ENCODE data around the gene CRYGN.

The CRYGN gene

DNA sequence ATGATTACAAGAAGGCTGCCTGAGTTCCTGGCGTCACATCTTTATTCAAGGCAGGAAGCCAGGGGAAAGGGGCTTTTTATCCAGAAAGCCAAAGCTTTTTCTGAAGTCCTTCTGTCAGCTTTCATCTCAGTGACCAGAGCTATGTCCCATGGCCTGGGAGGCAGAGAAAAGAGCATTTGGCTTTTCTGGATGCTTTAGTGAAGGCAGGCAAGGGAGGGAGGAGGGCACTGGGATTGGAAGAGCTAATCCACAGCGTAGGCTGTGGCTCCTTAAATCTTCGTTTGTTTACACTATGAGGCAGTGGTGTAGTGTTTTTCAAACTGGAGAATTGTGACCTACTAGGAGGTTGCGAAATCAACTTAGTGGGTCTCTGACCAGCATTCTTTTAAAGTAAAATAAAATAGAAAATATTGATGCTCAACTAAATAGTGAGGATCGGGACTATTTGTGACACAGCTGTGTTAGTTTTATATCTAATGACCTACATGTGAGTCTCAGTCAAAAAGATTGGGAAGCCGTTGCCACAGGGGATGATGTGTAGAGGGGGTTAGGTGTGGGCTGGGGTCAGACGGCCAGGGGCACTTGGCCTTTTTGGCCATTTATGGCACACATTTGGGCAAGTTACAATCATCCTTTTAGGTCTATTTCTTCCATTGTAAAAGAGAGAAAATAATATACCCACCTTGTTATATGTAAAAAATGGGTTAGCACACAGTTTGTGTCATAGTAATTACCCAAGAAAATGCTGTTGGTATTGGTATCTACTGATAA lies 14.1 kb downstream of the CRYGN start:
- DNase-seq: no peak

DNA sequence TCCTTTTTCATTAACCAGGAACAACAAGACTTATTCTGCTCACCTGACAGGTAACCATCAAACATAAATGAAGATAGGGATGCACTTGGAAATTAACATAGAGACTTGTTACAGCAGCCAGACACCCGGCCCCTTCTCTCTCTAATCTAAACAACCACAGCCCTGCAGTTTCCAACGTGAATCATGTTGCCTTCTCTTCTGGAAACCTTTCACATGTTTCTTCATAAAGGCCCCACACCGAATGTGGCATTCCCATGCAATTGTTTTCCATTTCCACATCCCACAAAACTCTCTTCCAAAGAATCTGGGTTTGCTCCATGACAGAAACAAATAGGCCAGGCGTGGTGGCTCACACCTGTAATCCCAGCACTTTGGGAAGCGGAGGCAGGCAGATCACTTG lies 15.1 kb downstream of the CRYGN start:
- no peak for DNase-seq

DNA sequence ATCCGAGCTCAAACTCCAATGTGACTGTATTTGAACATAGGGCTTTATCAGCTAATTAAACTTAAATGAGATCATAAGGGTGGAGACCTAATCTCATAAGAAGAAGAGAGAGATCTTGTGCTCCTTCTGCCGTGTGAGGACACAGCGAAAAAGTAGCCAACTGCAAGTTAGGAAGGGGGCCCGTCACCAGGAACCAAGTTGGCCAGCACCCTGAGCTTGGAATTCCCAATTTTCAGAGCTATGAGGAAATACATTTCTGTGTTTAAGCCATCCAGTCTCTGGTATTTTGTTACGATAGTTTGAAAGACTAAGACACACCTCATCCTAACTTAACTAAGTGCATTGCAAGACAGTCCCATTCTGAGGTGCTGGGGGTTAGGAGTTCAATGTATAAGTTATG lies 16.0 kb downstream of the CRYGN start:
- DNase-seq: no peak

DNA sequence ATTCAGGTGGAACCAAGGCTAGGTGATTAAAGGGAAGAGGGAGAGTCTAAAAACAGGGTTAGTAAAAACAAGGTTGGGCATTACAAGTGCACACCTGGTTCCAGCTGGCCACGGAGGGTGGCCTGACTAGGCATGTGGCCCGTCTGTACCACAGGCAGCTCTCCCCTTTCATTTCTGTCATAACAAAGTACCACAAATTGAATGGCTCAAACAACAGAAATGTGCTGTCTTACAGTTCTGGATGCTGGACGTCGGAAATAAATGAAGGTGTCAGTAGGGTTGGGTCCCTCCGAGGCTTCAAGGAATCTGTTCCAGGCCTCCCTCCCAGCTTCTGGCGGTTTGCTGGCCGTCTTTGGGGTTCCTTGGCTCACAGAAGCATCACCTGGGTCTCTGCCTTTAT lies 16.7 kb downstream of the CRYGN start:
- DNase-seq: no peak

DNA sequence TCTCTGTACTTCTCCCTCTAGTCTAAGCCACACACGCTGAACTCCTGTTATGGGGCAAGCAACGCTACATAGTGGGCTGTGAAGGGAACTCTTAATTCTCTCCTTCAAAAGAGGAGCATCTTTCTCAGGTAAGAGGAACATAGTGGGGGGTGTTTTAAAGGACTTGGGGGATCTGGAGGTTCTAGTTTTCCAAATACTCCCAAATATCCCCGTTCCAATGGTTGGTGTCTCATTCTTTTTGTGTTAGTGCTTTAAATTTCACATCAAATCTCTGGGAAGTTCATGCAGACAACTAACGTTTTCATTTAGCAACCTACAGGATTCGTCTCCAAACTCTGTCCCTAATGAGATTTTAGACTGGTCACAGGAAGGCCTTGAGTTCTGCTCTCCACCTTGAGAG lies 17.7 kb downstream of the CRYGN start:
- DNase-seq: no peak

DNA sequence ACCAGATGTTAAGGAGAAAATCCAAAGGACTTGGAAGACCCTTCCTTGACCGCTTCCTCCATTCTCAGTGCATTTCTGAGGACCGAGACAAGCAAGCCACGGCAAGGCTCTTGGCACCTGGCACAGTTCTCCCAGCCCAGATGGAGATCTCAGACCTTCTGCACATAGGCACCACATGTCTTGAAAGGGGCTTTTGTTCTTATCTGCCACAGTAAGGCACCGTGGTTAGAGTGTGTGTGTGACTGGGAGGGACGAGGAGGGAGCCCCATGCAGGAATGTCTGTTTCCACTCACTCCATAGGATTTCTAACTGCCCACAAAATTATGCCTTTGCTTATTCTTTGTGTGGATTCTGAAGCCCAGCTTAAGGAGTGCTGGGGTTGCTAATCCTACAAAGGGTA lies 19.8 kb downstream of the CRYGN start:
- DNase-seq: no peak

DNA sequence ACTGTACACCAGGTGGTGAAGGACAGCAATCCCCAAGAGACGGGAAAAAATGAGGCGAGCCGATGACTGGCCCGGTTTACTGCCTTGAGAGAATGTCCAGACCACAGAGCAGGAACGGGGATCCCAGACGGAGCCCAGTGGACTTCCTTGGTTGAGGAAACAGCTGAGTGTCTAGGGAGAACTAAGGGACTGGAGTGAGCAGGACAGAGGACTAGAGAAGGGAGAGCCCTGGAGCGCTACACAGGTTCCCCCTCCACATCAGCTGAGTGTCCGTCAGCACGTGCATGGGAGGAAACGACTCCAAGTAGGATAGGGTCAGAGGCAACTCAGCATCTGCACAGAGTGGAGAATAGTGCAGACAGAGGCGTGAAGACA lies 23.0 kb downstream of the CRYGN start:
- no peak for DNase-seq

DNA sequence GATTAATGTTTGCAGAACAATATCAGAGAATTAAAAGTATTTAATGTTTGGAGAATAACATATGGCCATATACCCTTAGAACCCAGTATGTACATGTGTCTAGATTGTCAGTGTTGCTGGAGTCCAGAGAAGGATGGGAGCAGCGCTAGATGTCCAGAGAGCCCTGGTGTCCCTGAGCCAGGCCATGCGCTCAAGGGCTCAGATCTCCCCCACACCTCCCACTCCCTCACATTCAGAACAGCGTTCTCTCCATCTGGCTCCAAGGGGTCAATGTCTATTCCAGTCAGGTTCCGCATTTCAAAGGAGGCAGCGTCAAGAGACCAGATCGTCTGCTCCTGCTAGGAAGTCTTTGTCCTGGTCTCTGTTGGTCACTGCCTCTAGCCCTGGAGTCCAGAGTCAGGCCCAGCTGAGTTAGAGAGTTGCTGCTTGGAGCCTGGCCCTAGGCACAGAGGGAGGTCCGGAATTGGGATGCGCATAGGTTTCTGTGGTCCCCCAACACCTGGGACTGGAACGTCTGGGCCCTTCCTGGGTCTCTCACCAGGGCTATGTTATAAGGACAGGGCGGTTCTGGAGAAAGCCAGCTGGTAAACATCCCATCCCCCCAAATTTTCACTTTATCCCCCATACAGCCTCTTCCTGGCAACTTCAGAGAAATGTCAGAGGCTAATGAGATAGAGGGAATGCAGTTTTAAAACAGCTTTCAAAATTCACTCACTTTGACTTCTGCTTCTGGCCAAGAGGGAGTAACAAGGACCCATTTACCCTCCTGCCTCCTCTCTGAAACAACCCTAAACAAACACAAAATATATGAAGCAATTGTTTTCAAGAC lies 23.6 kb downstream of the CRYGN start:
- DNase-seq: no peak

DNA sequence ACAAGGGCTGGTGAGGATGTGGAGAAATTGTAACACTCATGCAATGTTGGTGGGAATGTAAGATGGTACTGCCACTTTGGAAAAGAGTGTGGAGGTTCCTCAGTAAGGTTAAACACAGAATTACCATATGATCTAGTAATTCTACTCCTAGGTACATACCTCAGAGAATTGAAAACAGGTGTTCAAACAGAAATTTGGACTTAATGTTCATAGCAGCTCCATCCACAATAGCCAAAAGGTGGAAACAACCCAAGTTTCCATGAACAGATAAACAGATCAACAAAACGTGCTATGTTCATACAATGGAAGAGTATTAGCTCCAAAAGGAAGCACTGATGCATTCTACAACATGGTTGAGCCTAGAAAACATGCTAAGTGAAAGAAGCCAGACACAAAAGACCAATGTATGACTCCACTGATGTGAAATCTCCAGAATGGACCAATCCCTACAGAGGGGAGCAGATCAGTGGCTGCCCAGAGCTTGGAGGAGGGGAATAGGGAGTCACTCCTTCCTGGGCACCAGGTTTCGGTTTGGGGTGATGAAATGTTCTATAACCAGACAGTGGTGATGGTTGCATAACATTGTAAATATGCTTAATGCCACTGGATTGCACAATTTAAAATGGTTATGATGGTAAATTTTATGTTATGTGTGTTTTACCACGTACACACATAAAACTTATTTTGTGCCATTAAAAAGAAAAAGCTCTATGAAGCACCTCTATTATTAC lies 24.4 kb downstream of the CRYGN start:
- DNase-seq: no peak

DNA sequence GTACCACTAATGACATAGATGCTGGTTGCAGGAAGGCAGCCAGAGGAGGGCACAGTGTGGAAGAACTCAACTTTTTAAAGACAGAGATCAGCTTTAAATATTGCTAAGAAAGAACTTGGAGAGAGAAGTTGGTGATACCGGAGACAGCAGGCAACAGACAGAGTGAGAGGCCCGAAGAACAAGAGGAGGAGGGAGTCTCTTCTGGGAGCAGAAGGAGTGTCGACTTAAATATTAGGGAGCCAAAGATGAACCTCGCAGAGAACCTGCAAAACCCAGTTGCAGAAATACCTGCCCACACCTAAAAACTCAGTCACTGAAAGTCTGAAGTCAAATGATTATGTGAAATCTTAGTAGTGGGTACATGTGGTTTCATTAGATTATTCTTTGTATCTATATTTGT lies 26.7 kb downstream of the CRYGN start:
- DNase-seq: no peak

DNA sequence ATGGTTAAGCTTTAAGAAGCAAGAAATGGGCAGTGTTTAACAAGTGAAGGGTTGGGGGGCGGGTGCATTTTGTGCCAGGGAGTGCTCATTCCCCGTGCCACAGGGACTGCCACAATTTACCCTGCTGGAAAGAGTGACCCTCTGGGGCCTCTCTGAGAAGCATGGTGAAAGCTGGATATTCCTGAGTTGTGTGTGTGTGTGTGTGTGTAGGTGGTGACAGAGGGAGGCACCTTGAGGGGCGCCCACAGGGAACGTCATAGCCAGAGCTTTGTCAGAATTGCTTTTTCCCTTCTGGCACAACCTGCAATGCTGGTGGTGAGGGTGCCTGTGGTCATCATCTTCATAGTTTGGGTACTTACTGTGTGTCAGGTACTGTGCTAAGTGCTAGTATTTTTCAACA lies 27.6 kb downstream of the CRYGN start:
- DNase-seq: no peak

DNA sequence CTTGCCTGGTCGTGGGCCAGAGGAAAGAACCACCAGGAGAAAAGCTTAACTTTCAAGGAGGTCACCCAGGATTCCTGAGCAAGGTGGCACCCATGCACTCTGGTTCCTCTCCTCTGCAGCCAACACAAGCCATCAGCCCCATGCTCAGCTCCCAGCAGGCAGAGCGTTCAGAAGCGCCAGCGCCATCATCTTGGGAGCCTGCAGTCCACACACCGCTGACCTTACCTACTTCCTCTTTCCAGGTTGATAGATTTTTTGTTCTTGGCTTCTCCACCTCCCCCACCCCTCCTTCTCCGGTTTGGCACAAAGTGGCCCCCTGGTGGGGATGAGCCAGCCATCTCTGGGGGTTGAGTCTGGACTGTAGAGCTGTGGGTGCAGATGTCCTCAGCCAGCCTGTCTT lies 28.4 kb downstream of the CRYGN start:
- no peak for DNase-seq

DNA sequence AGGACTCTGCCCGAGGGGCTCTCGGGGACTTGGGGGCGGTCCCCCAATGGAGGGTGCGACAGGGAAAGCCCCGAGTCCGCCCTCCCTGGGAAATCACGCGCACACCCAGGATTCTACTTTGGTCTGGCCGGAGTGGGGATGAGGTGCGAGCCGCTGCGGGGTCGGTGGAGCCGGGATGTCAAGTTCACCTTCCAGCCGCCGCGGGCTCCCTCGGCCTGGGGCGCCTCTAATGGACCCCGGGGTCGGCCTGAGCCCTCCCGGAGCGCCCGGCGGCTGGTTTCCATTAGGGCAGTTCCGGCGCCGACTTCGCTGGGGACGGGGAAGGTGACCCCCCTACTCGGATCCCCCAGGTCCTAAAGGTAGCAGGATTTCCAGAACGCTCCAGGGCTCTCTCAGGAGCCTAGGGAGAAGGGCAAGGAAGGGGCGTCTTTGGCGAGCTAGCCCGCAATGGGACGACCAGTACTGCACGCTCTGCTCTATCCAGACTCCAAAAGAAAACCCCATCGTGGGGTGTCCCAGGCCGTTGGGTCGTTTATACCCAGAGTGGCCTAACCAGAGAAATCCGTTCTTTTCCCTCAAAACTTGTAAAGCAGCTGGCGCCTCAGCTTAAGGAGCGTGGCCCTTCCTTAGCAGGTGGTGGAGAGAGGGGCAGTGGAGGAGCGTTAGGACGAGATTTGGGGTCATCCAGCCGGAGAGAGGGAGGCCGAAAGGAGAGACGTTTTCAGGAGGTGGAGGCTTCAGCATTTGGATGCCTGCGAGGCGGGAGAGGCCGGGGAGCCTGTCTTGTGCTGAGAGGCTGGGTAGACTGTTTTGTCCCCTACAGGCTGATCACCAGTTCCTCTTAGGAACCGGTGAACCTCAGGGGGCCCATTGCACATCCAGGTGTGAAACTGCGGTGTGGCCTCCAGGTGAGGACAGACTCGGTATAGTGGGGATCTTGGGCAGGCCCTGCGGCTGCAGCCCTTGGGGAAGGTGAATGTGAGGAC lies 29.2 kb downstream of the CRYGN start:
- no peak for DNase-seq

DNA sequence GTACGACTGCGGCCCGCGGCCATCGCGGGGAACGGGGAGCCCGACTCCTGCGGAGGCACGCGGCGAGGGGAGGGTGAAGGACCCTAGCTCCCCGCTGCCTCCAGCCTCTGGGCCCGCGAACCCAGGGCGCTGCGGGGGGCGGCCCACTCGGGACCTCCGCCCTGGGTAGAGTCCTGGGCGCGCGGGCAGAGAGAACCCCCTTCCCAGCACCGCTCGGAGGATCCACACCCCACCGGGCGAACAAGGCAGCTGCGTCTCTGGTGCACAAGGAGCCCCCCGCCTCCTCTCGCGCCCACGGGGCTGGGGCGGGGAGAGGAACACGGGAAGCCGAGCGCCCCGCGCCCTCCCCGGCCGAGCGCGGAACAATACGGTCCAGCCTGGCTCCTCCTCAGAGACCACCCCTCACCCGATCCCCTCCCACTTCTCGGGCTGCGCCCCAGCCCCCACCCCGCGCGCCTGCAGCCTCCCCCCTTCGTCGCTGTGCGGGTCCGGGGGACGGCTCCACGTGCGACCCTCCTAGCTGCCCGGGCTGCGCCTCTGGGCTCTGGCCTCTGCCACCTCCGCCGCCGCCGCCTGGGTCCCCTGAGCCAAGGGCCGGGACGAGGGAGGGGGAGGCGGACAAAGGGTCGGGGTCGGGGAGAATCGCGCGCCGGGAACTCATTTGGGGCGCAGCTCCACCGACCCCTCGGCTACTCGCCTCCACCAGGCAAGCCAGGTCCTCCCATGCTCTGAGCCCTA lies 30.1 kb downstream of the CRYGN start, which contains the start of gene WDR86:
TSS of gene WDR86 (minus strand) at position 372 of the 738 bp plus-strand sequence. CDS start 449 bp downstream, outside the sequence.
- DNase-seq: no peak

DNA sequence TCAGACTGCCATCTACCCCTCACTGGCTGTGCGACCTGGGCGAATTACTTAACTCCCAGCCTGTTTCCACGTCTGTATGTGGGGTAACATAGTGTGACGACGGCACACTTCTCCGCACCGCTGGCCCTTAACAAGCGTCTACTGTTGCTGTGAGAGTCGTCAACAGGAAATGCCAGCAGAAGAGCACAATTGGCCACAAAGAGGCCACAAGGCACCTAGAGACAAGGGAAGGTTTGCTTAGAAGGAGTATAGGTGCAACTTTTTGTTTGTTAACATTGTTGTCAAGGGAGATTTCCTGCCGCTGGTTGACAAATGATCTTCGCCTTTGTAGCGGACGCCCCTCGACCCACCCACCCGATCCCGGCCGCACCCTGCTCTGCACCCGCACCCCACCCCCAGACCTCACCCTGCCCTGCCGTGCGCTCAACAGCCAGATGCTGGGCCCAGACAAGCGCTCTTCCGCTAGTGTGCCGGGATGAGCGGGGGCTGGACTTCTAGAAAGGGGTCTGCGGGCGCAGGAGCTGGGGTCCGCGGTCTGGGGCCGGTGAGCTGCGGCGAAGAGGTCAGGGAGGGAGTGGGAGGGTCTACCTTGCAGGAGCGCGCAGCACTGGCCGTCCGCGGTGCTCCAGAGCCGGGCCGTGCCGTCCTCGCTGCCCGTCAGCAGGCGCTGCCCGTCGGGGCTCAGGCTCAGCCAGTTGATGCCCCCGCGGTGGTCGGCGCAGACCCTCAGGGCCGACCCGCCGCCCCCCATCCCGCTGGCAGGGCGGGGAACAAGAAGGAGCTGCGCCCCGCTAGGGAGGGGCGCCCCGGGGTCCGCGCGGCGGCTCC lies 30.9 kb downstream of the CRYGN start:
- DNase-seq: no peak

DNA sequence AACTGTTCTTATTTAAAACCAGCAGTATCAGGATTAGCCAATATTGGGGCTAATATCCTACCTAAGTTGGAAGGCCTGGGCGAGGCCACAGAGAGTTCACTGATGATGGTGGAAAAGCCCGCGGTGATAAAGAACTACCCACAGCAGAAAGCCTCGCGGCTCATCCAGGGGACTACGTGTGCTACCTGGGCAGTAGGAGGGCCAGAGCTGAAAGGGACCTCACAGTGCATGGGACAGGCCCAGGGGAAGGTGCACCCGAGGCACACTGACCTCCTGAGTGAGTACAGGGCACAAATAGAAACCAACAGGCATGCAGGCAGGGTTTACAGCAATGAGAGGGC lies 31.5 kb downstream of the CRYGN start:
- no peak for DNase-seq

DNA sequence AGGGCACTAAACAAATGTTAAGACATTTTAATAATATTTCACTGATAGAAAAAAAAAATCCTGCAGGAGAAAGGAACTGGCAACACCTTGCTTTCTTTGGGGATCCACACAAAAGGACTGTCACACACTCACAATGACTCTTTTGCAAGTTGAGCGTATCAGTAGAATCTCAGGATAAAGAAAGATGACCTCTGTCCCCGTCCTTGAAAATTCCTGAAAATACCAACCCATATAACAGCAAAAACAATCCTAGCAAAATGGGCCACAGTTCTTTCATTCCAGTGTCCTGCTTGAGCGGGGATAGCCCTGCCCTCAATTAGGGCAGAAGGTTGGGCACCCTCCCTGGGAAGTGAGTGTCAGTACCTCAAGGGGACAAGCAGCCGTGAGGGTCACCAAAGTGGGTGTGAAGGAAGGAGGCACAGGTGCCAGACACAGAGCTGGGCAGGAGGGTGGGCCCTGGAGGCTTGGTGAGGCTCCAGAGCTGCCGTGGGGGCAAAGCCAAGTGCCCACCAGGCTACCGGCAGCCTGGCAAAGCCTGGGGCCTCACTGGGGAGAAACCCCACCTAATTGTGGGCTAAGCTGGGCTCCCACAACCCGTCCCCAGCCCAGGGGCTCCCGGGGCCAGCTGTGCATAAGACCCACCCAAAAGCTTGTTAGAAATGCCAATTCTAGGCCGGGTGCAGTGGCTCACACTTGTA lies 32.9 kb downstream of the CRYGN start:
- no peak for DNase-seq

DNA sequence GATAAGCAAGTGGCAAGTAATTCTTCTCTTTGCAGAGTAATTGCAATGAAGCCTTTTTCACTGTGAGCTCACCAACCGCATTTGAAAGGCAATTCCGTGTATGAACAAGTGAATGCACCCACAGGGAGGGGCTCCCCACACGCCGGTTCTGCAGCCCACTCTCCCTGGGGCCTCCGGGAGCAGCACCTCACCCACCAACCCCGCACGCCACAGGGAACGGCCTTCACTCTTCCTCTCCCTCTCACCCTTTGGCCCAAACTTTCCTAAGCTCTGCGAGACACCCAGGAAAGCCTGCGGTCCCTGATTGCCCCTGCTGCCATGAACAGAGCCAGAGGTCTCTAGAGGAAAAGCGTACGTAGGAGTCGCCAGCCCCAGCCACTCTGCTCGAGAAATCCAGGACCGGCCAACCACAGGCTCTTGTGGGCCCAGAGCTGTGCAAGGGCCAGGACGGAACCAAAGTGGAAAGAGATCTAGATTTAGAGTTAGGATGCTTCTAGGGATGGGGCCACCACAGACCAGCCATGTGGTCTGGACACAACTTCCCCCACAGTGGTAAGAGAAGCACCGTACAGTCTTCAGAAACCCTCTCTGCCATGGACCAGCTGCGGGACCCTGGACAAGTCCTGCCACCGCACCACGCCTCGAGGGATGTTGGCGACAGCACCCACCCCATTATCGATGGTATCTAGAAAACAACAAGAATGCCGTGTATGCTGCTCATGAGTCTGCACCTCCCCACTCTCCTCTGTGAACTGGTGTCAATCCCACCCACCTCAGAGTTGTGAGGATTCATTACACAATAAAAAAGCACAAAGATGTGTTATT lies 33.7 kb downstream of the CRYGN start:
- DNase-seq: no peak

DNA sequence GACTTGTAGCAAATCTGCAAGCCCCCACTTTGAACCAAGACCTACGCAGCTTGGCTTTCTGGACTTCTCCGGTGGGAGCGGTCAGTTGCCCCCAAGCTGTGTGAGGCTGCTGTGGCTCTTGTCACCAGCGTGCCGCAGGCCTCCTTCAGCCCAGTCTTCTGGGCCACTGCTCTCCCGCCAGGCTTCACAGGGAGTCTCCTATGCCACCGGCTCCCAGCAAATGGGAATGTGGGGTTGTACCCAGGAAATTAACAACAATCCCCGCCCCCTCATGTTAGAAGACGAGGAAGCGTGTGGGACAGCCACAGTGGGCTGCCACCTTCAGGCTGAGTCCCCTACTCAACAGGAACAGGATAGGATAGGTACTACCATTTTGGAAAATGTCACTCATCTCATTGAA lies 34.4 kb downstream of the CRYGN start:
- DNase-seq: no peak
